ENCODE data around the gene POLR3A.

GRCh38 chr10:78063236-78063635 lies 33.9 kb upstream of the POLR3A start:
- TF ChIP-seq, protein P1, sequence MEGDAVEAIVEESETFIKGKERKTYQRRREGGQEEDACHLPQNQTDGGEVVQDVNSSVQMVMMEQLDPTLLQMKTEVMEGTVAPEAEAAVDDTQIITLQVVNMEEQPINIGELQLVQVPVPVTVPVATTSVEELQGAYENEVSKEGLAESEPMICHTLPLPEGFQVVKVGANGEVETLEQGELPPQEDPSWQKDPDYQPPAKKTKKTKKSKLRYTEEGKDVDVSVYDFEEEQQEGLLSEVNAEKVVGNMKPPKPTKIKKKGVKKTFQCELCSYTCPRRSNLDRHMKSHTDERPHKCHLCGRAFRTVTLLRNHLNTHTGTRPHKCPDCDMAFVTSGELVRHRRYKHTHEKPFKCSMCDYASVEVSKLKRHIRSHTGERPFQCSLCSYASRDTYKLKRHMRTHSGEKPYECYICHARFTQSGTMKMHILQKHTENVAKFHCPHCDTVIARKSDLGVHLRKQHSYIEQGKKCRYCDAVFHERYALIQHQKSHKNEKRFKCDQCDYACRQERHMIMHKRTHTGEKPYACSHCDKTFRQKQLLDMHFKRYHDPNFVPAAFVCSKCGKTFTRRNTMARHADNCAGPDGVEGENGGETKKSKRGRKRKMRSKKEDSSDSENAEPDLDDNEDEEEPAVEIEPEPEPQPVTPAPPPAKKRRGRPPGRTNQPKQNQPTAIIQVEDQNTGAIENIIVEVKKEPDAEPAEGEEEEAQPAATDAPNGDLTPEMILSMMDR (IDR thresholded peaks at IDR 0.05; ENCODE audit: low read depth, low read length), result no peak
- TF ChIP-seq EZH2phosphoT487 (IDR thresholded peaks at IDR 0.05; ENCODE audit: low read depth), result no peak

All from OCI-LY3 (cell line).